GM21786 (cell line): ENCODE data around the gene SLC16A11.
"Not testable (repeated sequence)": the region's sequence is repeated elsewhere in the genome, so short reads cannot be mapped to it uniquely, and the experiment has no call there.

Experiments used
- ATAC-seq: cut with Tn5 transposase; IDR thresholded peaks from one replicate; pipeline ENCODE4 v1.9.1; 2021; ENCODE audit not compliant: unreplicated experiment

SLC16A11 gene

DNA sequence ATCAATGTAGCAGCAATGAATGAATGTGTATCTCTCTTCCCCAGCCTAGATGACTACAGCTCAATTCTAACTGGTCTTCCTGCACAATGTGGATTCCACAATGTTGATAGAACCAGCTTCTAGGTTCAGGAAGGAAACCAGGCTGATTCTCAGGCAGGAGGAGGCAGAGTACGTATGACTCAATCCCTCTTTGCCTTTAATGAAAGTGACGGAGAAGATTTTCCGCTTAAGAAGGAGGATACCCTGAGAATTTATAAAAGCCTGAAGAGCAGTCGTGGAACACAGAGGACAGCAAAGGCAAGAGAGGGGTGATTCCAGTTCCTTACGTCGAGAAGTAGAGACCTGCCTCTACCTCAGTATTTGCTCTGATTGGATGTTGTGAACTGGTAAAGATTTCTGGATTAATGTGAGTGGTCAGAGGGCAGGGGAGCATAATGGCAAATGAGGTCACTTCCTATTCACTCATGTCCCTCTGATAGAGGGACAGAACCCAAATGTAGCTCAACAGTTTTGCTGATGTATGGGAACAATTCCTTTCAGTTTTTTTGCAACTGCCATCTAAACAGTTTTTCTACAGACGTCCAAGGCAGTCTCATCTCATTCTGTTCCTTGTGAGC lies 15.0 kb upstream of the SLC16A11 start:
- ATAC-seq: no peak

- ATAC-seq: no peak
These were observed 12.5 kb upstream of the SLC16A11 start for GRCh38 chr17:7056386-7056785.

GRCh38 chr17:7050583-7050982 lies 6.7 kb upstream of the SLC16A11 start:
- not testable (repeated sequence) for ATAC-seq

DNA sequence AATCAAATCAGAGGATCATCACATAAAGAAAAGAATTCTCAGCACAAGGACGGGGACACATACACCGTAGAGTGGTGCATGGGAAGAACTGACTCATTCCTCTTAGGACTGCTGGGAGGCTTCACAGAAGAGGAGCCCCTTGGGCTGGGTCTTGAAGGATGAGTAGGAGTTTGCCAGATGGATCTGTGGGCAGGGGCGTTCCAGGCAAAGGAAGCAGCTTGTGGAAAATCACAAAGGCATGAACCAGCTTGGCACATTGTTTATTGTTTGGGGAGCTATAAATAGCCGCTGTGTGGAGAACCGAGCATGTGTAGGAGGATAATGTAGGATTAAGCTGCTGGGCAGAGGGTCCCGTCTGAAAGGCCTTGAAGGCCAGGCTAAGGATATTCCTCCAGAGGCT lies 5.1 kb upstream of the SLC16A11 start:
- ATAC-seq: no peak

- no peak for ATAC-seq
These were observed 3.7 kb upstream of the SLC16A11 start for GRCh38 chr17:7047566-7047965.

- ATAC-seq: not testable (repeated sequence)
These were observed 3.0 kb upstream of the SLC16A11 start for GRCh38 chr17:7046725-7047397.

GRCh38 chr17:7046127-7046724 lies 2.3 kb upstream of the SLC16A11 start:
- no peak for ATAC-seq

- no peak for ATAC-seq
These were observed 1.7 kb upstream of the SLC16A11 start for GRCh38 chr17:7045492-7046126.

- ATAC-seq: no peak
These were observed 753 bp downstream of the SLC16A11 start for GRCh38 chr17:7043182-7043496.

DNA sequence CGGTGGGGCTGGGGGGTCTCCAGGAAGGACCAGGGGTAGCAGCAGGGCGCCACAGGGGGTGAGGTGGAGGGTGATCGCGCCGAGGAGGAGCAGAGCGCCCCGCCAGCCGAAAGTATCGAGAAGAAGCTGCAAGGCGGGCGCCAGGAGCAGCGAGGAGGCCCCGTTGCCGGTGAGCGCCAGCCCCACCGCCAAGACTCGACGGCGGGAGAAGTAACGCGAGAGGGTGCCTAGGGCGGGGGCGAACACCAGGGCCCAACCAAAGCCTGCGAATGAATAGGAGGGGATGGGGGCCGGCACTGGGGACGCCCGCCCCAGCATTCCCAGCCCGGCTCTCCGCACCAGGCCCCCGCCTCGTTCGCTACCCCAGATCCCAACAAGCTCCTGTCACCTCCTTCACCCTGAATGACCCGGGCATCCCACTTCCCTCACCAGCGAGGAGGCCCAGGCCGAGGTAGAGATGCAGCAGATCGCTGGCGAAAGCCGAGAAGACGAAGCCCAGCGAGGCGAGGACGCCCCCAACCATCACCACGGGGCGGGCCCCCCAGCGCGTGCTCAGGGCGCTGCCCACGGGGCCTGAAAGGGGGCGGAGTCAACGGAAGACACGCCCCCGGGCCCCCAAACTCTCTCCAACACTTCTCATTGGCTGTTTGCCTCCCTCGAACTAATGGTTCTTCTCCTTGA lies 1.3 kb downstream of the SLC16A11 start:
- ATAC-seq: no peak

DNA sequence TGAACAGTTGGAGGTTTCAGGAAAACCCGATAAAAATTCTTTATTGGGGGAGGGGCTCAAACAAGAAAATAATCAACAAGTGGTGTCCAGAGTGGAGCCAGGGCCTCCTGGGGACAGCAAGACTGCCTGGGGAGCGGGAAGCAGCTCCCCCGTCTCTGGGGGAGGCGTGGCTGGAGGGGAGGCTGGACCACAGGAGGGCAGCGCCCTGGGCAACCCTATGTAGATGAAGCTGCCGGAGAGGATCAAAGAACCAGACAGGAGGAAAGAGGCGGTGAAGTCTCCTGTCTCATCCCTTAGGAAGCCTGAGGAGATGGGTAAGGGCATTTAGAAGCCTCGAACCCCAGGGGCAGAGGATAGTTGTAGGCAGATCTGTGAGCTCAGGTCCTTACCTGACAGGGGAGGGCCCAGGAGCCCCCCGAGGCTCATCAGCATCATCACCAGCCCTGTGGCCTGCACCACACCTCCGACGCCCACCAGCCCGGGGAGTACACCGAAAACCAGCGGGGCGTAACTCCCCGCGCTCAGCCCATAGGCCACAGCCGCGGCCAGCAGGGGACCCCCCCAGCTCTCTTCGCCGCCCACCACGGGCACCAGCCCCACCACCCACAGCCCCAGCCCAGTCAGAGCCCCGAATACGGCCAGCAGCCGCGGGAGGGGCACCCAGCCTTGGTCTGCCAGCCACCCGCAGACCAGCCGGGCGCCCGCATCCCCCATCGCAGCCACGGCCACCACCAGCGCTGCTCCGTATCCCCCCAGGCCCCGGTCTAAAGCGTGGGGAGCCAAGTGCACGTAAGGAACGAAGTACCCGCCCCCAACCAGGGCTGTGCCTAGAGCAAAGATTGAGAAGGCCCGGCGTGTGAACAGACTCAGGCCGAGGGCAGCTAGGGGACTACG lies 2.0 kb downstream of the SLC16A11 start:
- ATAC-seq: no peak

DNA sequence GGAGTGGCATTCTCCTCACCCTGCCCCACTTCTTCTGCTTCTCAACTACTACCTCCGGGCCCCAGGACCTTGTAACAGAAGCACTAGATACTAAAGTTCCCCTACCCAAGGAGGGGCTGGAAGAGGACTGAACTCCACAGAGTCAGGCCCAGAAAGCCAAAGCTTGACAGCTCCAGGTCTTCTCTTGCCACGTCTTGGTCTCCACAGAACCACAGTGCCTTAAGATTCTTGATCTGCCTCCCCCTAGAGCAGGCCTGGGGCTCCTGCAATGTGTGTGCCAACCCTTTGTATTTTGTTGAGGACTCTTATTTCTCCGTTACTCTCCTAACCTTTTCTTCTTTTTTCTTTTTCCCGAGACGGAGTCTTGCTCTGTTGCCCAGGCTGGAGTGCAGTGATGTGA lies 4.1 kb downstream of the SLC16A11 start:
- ATAC-seq: no peak

GRCh38 chr17:7038025-7038862 lies 5.6 kb downstream of the SLC16A11 start:
- no peak for ATAC-seq

GRCh38 chr17:7035591-7036368 lies 8.1 kb downstream of the SLC16A11 start, which contains the start of gene SLC16A13:
Gene SLC16A13, plus strand, starts transcription at chr17:7036015. Its CDS starts 368 bp downstream, at chr17:7036383.
- peak; percentile 90 for ATAC-seq

DNA sequence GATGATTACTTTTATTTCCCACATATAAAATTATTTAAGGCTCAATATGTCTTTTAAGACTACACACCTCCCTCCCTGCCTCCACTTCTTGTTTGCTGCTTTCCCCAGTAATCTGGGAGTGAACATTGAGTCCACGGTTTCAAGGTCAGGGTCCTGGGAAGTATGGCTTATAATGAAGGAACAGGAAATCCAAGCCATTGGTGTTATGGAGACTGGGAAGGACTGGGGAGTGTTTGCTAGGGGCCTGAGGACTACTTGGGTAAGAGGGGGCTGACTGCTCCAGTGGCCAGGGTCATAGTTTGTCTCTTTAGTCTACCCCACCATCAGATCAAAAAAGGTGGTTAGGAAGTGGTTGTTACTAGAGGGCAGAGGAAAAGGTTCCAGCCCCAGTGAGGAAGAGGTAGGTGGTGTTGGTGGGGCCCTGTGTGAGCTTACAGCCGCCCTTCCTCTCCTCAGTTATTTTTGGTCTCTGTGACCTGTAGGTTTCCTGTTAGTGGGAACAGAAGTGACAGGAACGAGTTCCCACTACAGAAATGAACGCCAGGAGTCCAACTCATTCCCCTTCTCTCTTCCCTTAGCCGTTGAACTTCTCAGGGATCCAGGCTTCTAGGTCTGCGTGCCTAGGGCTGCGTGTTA lies 8.8 kb downstream of the SLC16A11 start:
- peak; percentile 11 for ATAC-seq

DNA sequence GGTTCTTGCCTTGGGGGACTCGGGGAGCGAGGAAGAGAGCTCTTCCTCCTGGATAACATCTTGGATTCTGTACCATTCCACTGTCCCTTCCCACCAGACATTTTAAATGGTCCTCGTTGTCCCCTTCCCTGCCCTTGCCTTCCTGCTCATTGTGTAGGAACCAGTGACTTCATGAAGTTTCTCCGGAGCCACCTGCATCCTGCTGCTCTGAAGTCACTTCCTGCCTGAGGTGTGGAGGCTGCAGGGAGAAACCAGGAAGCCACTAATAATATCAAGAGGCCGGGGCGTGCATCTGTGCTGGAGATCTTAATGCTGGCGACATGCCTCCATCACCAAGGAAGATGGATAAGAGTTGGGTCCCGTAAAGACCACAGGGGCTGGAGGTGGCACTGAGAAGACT lies 14.2 kb downstream of the SLC16A11 start:
- no peak for ATAC-seq

- no peak for ATAC-seq
These were observed 14.8 kb downstream of the SLC16A11 start for GRCh38 chr17:7029096-7029495.

DNA sequence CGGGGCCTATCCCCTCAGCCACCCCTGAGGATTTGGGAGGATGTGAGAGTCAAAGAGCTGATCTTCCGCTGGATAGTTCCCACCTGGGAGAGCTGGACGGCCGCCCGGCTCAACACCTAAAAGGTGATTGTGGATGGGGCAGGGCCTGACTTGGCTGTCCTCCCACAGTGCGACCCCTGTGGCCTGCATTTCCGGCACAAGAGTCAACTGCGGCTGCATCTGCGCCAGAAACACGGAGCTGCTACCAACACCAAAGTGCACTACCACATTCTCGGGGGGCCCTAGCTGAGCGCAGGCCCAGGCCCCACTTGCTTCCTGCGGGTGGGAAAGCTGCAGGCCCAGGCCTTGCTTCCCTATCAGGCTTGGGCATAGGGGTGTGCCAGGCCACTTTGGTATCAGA lies 16.6 kb downstream of the SLC16A11 start:
- ATAC-seq: no peak
